GM12873 (cell line): ENCODE data around the gene SLC37A3.

Source experiments
- CTCF ChIP-seq: IDR thresholded peaks from 2 replicates; pipeline ENCODE4 v1.5.1; 2012; ENCODE audit warnings: low read depth, mild to moderate bottlenecking, moderate library complexity, low read length, control low read depth; ENCODE audit not compliant: insufficient read depth; ENCODE audit errors: missing control alignments

Gene SLC37A3

DNA sequence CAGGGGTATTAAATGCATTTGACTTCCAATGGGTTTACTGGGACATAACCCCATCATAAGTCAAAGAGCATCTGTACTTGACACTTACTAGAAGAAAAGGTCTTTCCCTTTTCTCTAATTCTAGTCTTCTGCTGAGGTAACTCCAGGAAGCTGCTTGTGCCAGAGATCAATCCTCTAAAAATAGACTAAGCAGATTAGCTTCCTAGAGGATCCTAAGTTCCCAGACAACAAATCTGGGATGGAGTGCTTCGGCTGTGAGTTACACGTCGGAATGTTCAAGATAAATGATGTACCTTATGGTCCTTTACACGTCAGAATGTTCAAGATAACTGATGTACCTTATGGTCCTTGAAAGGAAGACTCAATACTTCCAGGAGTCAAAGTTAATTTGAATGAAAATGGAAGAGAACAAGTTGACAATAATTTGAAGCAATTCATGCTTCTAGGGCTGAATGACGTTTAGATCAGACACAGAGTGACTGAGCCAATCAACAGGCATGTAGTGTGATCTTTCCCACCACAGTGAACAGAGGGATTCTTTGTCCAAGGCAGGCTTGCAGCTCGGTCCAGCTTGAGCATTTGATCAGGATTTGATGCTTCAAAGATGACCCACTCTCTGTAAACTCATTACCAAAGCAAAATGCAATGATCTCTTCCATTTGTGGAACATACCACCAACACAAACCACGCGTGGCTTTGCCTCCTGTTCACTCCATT lies 63.8 kb downstream of the SLC37A3 start:
- TF ChIP-seq CTCF: no peak

DNA sequence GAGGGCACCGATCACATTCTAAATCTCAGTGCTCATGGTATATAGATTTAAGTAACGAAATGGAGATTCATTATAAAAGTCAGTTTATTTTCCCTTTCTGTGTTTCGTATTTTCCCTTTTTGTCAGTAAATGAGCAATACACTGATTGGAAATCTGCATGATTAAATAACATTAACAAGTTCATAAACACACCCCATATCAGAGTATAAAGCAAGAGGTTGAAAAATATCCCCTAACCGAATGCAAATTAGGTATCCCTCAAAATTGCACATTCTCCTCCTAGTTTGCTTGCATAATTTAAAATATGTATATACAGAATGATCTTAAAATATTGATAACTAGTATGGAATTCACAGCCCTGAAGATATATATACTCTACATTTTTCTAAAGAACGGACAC lies 64.6 kb downstream of the SLC37A3 start:
- no peak for TF ChIP-seq CTCF

DNA sequence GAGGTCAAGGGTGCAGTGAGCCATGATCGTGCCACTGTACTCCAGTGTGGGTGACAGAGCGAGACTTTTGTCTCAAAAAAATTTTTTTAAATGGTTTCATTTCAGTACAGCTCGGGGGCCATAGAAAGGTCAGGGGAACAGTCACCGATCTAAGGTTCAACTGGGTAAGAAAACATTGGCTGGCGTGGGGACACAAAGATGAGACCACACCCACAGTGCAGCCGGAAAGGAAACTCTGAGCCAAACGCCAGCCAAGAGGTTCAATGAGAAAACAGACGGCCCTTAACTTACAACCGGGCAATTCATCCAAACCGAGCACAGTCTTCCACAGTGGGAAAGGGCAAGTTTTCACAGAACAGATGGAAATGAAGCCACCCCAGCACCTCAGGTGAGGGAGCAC lies 65.1 kb downstream of the SLC37A3 start:
- no peak for TF ChIP-seq CTCF

DNA sequence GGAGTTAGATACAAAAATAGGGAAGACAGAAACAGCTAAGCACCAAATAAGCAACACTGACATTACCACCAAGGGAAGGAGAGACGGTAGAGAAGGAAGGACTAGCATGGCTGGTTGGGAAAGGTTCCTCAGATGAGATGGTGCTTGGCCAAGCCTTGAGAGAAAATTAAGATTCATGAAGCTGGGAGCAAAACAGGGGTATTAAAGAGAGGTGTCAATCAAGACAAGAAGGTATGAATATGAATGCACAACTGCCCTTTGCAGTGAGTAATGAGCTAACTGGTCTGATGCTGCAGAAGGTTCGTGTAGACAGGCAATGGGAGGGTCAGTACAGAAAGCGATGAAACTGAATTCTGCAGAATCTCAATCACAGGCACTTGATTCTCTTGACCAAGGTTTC lies 67.7 kb downstream of the SLC37A3 start:
- no peak for TF ChIP-seq CTCF

- TF ChIP-seq CTCF: no peak
Observed at GRCh38 chr7:140330128-140330527, 68.2 kb downstream of the SLC37A3 start.

DNA sequence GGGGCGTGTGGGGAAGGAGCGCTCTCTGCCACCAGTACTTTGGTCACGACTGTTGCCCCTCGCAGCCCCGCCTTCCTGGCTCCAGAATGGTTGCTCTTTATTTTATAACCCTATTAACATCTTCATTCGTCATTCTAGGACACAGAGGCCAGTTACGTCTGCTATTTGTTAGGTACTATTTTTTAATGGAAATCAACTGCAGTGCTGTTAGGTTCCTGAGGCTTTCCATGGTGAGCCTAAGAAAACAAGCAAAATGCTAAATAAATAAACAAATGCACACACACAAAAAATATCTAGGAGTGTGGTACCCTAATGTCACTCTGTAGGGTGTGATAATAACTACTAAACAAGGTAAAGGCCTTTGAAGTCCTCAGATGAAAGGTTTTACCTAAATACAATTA lies 71.1 kb downstream of the SLC37A3 start:
- TF ChIP-seq CTCF: no peak

DNA sequence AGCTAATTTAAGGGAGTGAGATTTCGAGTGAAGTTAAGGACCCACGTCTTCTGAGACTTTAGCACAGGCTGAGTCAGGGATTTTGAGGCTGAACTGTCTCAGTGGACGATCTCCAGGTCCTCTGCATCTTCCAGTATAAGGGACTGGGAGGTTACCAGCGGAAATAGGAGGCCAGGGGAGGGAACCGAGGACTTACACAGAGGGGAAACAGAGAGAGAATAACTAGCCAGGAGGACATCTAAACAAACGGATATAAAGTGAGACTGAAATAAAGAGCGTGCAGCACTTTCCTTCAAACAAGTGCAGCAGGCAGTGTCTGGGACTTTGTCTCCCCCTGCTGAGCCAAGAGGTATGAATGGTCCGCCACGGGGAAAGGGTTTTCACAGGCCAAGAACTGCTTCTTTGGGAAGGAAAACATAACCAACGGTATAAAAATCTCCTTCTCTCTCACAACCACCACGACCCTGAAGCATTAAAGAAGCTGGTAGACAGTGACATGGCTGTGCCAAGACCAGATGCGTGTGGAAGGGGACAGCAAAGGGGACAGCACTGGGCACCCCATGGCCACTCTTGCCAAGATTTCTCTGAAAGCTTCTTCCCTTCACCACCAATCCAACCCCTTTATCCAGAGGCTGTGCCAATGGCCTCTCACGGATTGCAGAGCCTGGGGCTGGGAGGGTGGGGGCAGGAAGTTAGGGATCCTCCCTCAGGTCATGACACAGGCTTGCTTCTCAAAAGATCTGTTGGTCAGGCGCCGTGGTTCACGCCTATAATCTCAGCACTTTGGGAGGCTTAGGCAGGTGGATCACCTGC lies 72.0 kb downstream of the SLC37A3 start:
- TF ChIP-seq CTCF: peak; percentile 66
